Measurements from ENCODE around the gene AK2.
"Not testable (repeated sequence)": the region's sequence is repeated elsewhere in the genome, so short reads cannot be mapped to it uniquely, and the experiment has no call there.

AK2 gene

GRCh38 chr1:32998997-32999396, 37.7 kb downstream of the AK2 start:
- no peak for DNase-seq (ENCODE audit: low read depth)

- no peak for DNase-seq (ENCODE audit: low read depth)
These were observed 38.6 kb downstream of the AK2 start for GRCh38 chr1:32998064-32998463.

GRCh38 chr1:32997381-32997891, 39.2 kb downstream of the AK2 start:
- no peak for DNase-seq (ENCODE audit: low read depth)

GRCh38 chr1:32993324-32993636, 43.4 kb downstream of the AK2 start:
- not testable (repeated sequence) for DNase-seq (ENCODE audit: low read depth)

- DNase-seq (ENCODE audit: low read depth): no peak
These were observed 44.0 kb downstream of the AK2 start for GRCh38 chr1:32992489-32993323.

DNA sequence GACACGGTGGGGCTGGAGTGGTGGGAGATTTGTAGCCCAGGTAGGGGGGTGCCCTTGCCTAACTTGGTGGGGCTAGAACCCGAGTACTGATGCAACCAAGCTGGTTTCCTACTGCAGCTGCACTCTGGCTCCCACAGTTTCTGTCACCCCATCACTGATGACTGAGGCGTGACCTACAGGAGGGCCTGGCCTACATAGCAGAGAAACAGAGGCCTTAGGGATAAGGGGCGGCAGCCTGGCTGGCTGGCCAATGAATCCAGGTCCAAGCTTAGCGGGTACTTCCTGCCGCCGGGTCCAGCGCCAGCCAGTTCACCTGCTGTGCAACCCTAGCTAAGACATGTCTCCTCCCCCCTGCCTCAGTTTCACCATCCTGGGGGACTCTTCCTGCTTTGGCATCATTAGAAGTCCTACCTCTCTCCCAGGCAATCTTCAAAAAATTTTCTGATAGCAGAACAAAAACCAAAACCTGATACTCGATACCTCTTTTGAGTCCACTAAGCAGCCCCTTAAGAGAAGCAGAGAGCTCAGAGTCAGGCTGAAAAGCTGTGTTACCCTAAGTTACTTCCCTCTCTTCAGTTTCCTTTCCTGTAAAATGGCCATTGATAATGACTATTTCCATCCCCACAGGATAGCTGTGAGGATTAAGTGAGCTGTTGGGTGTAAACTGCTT, 44.7 kb downstream of the AK2 start:
- no peak for DNase-seq (ENCODE audit: low read depth)

- DNase-seq (ENCODE audit: low read depth): no peak
These were observed 45.3 kb downstream of the AK2 start for GRCh38 chr1:32991386-32991785.

GRCh38 chr1:32990887-32991286, 45.8 kb downstream of the AK2 start:
- no peak for DNase-seq (ENCODE audit: low read depth)

- no peak for DNase-seq (ENCODE audit: low read depth)
These were observed 47.3 kb downstream of the AK2 start for GRCh38 chr1:32989160-32990050.

DNA sequence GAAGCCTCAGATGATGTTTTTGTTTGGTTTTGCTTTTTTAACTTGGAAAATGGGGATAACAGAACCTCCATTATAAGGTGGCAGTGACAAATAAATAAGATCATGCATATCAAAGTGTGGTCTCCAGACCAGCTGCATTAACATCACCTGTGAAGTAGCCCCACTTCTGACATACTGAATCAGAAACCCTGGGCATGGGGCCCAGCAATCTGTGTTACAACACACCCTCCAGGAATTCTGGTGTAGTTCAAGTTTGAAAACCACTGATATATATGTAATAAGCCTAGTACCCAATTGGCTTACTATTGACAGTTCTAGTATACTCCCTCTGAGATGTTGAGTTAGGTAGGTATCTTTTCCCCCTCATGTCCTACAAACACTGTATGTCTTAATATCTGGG, 48.0 kb downstream of the AK2 start:
- DNase-seq (ENCODE audit: low read depth): no peak

DNA sequence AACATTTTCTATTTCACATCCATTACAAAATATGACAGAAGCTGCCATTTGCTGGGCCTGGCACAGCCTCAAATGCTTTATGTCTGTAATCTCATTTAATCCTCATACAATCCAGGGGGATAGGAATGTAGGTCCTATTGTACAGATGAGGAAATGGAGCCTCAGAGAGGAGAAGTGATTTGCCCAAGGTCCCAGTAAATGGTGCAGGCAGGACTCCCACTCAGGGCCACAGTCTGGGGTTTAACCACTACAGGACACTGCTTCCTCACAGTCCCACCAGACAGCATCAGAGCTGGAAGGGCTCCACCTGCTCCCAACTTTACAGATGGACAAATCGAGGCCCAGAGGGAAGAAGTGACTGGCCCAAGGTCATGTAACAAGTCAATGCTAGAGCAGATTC, 51.5 kb downstream of the AK2 start:
- DNase-seq (ENCODE audit: low read depth): no peak

GRCh38 chr1:32984455-32985171, 52.1 kb downstream of the AK2 start:
- no peak for DNase-seq (ENCODE audit: low read depth)

- no peak for DNase-seq (ENCODE audit: low read depth)
These were observed 52.6 kb downstream of the AK2 start for GRCh38 chr1:32984090-32984454.

DNA sequence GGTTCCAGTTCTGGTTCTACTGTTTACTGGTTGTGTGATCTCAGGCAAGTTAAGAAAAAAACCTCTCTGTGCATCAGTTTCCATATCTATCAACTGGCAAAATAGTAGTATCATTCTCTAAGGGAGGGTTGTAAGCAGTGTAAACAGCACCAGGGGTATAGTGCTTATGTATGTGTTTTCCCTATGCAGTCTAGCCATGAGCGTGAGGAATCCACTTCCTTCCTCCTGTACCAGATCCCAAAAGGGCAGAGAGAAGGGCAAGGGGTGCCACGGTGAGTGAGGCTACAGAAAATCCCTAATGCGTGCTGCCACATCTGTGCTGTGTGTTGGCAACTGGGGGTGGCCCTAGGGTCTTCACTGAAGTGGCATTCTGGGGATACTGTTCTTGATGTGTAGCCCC, 53.7 kb downstream of the AK2 start:
- no peak for DNase-seq (ENCODE audit: low read depth)

DNA sequence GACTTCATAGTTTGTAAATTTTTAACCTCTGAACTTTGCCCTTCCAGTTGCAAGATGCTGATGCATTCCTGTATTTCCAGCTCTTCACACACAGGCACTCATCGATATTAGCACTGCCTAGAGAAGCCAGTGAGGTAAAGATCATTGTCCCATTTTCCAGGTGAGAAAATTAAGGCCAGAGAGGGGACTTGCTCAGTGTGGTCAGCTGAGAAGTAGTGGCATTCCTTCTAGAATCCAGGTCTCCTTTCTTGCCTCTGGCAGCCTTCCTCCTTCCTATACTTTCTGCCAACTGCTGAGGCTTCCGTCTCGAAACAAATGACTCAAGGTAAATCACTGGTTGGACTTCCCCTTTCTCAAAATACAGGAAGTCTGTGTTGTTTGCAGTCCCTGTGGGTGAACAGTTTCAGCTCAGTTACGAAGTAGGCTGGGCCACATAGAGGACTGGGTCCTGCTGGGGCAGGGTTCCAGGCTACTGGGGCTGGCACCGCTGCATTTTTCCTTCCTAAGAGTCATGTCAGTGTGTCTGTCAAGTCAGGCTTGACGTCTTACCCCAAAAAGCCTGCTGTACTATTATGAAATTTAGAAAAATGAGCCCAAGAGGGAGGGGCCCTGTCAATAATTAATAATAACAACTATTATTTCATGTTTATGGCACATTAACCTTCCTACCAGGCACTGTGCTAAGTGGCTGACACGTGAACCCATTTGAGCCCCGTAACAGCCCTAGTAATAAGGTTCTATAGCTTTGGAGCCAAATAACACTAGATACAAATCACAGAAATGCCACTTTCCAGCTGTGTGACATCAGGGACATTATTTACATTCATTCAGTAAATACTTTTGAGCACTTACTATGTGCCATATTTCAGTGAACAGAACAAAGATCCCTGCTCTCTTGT, 55.4 kb downstream of the AK2 start:
- DNase-seq (ENCODE audit: low read depth): peak; percentile 54

DNA sequence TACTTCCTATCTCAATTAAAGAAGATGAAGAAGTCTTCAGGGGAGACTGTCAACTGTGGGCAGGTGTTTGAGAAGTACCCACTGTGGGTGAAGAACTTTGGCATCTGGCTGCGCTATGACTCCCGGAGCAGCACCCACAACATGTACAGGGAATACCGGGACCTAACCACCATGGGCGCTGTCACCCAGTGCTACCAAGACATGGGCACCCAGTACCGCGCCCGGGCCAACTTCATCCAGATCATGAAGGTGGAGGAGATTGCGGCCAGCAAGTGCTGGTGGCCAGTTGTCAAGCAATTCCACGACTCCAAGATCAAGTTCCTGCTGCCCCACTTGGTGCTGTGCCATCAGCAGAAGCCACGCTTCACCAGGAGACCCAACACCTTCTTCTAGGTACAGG, 56.6 kb downstream of the AK2 start:
- no peak for DNase-seq (ENCODE audit: low read depth)

DNA sequence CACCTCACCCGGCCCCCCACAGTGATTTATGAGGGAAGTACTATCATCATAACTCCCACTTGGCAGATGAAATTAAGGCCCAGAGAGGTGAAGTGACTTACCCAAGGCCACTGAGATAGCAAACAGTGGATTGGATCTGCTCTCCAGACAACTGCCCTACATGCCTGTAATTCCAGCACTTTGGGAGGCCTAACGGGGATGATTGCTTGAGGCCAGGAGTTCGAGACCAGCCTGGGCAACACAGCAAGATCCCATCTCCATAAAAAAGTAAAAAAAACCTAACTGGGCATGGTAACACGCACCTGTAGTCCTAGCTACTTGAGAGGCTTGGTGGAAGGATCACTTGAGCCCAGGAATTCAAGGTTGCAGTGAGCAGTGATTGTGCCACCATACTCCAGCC, 57.8 kb downstream of the AK2 start:
- DNase-seq (ENCODE audit: low read depth): no peak

DNA sequence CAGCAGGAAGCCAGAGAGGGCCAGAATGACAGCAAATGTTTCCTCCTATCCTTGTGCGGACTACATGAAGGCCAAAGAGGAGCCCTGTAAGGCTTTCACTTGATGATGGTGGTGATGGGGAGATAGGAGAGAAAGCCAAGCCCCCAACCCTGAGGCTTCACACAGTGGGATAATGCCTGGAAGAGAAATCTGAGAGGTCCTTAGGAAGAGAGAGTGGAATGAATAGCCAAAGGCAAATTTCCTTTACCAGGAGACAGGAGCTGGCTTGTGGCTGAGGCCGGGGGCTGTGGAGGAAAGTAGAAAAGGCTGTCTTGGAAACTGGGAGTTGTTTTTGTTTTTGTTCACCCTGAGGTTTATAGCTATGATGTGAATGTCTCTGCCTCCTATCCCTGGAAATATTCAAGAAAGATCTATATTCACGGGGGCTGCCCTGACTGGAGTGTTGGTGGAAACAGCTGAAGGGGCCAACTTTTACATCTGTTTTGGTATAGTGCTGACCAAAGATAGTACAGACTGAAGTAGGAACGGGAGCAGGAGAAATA, 59.1 kb downstream of the AK2 start:
- DNase-seq (ENCODE audit: low read depth): no peak

- DNase-seq (ENCODE audit: low read depth): not testable (repeated sequence)
These were observed 61.6 kb downstream of the AK2 start for GRCh38 chr1:32975055-32975454.

DNA sequence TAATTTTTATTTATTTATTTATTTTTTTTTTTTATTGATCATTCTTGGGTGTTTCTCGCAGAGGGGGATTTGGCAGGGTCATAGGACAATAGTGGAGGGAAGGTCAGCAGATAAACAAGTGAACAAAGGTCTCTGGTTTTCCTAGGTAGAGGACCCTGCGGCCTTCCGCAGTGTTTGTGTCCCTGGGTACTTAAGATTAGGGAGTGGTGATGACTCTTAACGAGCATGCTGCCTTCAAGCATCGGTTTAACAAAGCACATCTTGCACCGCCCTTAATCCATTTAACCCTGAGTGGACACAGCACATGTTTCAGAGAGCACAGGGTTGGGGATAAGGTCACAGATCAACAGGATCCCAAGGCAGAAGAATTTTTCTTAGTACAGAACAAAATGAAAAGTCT, 63.2 kb downstream of the AK2 start:
- not testable (repeated sequence) for DNase-seq (ENCODE audit: low read depth)

Data from stimulated activated CD4-positive, alpha-beta T cell treated with anti-CD3 and anti-CD28 coated beads, Interleukin-2, amount 100 ng/mL, for 4 hours (primary cell).